Motor neuron (in vitro differentiated cells): Measurements from ENCODE around the gene TMEM91. TPM values are rescaled to one million over a fixed set of nuclear protein-coding genes. Genes with fewer than 3 reads are reported as not detected.
"Not testable (repeated sequence)": the region's sequence is repeated elsewhere in the genome, so short reads cannot be mapped to it uniquely, and the experiment has no call there.

ENCODE experiments used
- ATAC-seq, 8 experiments: fragments of 200-7000 bp; cut with Tn5 transposase; replicated peaks in 6 of 8; 2 replicates each; pipeline ENCODE4 v1.8.0; 2021; ENCODE audit warnings: mild to moderate bottlenecking in 8 of 8, moderate library complexity in 8 of 8
- H3K27ac ChIP-seq, 2 donors: fragments of 250-450 bp; sonication (Bioruptor Pico); 2 replicates each; pipeline ENCODE4 v1.9.0; 2021; ENCODE audit warnings: antibody characterized with exemption in 2 of 2, mild to moderate bottlenecking in 2 of 2, moderate library complexity in 1 of 2
- H3K4me1 ChIP-seq, 2 donors: fragments of 250-450 bp; sonication (Bioruptor Pico); replicated peaks in 1 of 2; 2 replicates each; pipeline ENCODE4 v1.6.1; 2021; ENCODE audit warnings: antibody characterized with exemption in 2 of 2, mild to moderate bottlenecking in 2 of 2, moderate library complexity in 1 of 2
- H3K4me3 ChIP-seq, 5 donors: fragments of 250-450 bp; sonication (Bioruptor Pico); 2 replicates each; pipeline ENCODE4 v1.9.0; 2021; ENCODE audit warnings: antibody characterized with exemption in 5 of 5, mild to moderate bottlenecking in 5 of 5, moderate library complexity in 4 of 5
- WGBS, 10 experiments: fragments of 450-650 bp; shearing (Covaris generic); methylation state at CpG; one replicate each; pipeline ENCODE4 v1.0.0; 2022; 5-methylcytosine and 5-hydroxymethylcytosine counted together
- in situ Hi-C, 9 experiments: fragments of 400-800 bp; cut with MboI; loops; one replicate each; pipeline ENCODE4 v1.15.0; 2021; ENCODE audit warnings: low sequenced_read_pairs in 9 of 9, low pct_unique_long_range_greater_than_20kb in 2 of 9; ENCODE audit not compliant: unreplicated experiment in 9 of 9
- total RNA-seq, 8 experiments: library from RNA; unstranded; fragments of 300-600 nt; gene quantifications; 2 replicates each; pipeline versions ENCODE4 v1.2.3 to v1.2.4, GENCODE V29; 2022

TMEM91 gene
- total RNA-seq, 8 experiments from 2014 or later: 4.8 to 17.6 (median 6.4) TPM

- Histone ChIP-seq H3K4me3 (no peak overlapping the region), H3K27ac (no peak overlapping the region), H3K4me1 (peaks cover 6 to 7% of the 10 kb centered on the region in 2 donors)
- 75 to 100% (median 87%) methylated on average over 1 to 6 of the region's 11 CpGs; no CpG with 5 or more reads in 4 of the 10 experiments for WGBS, 10 experiments
- in situ Hi-C loops: no loop called here
- ATAC-seq: no peak
Measured at GRCh38 chr19:41356984-41357739, 19.2 kb upstream of the TMEM91 start.

GRCh38 chr19:41357746-41358145 is 18.6 kb upstream of the TMEM91 start:
- WGBS, 10 experiments: 80 to 100% (median 87%) methylated on average over 1 to 3 of the region's 13 CpGs; no CpG with 5 or more reads in 6 of the 10 experiments
- H3K4me3 ChIP-seq: no peak overlapping the region

GRCh38 chr19:41359741-41360140 is 16.6 kb upstream of the TMEM91 start:
- Histone ChIP-seq H3K4me1 (peaks cover under 1 to 5% of the 10 kb centered on the region in 2 donors), H3K4me3 (no peak overlapping the region), H3K27ac (no peak overlapping the region)
- in situ Hi-C loops: no loop called here
- WGBS, 10 experiments: no CpG with 5 or more reads among the region's 1 CpG
- no peak for ATAC-seq

More at GRCh38 chr19:41357746-41358145, 18.6 kb upstream of the TMEM91 start:
- peaks cover 4 to 6% of the 10 kb centered on the region in 2 donors for H3K4me1 ChIP-seq
- in situ Hi-C loops: no loop called here
- no peak overlapping the region for H3K27ac ChIP-seq
- no peak for ATAC-seq

GRCh38 chr19:41362143-41362847 is 14.0 kb upstream of the TMEM91 start:
- peaks cover 4 to 5% of the 10 kb centered on the region in 2 donors for H3K4me1 ChIP-seq
- in situ Hi-C loops: no loop called here
- no peak for ATAC-seq
- H3K4me3 ChIP-seq: no peak overlapping the region
- no peak overlapping the region for H3K27ac ChIP-seq
- 40 to 86% (median 71%) methylated on average over 1 to 7 of the region's 10 CpGs; no CpG with 5 or more reads in 2 of the 10 experiments for WGBS, 10 experiments

- WGBS, 10 experiments: 0 to 50% (median 25%) methylated on average over 1 to 5 of the region's 6 CpGs; no CpG with 5 or more reads in 4 of the 10 experiments
- ATAC-seq: no peak
- H3K4me1 ChIP-seq: peaks cover 4 to 5% of the 10 kb centered on the region in 2 donors
- peak overlapping the region; percentile 78 to 99 (median 91) for H3K4me3 ChIP-seq
- peak overlapping the region; percentile 98 to 99 for H3K27ac ChIP-seq
- in situ Hi-C loops: no loop called here
Measured at GRCh38 chr19:41363371-41363752, 13.0 kb upstream of the TMEM91 start.

- in situ Hi-C loops: no loop called here
- peak; percentile 92 to 98 (median 97) for ATAC-seq
- 0 to 5% (median 0%) methylated on average over 3 to 10 of the region's 56 CpGs for WGBS, 10 experiments
- Histone ChIP-seq H3K4me1 (peaks cover 4 to 5% of the 10 kb centered on the region in 2 donors), H3K4me3 (peak within 1 kb of the TSS; percentile 78 to 99 (median 91)), H3K27ac (peak within 1 kb of the TSS; percentile 98 to 99)
Measured at GRCh38 chr19:41363753-41364523, 12.4 kb upstream of the TMEM91 start, which contains the start of gene B9D2. Gene B9D2, minus strand, starts transcription at chr19:41364149. Its CDS starts 630 bp downstream, at chr19:41363519.

- H3K4me3 ChIP-seq: peak overlapping the region; percentile 78 to 99 (median 91)
- peak in 1 of 8 experiments; percentile 0 for ATAC-seq
- in situ Hi-C loops: no loop called here
- H3K4me1 ChIP-seq: peaks cover 4 to 5% of the 10 kb centered on the region in 2 donors
- WGBS, 10 experiments: 0 to 100% (median 72%) methylated on average over 2 to 12 of the region's 14 CpGs; no CpG with 5 or more reads in 2 of the 10 experiments
- H3K27ac ChIP-seq: peak overlapping the region; percentile 98 to 99
Measured at GRCh38 chr19:41364524-41365391, 11.6 kb upstream of the TMEM91 start.

- Histone ChIP-seq H3K4me1 (peaks cover 4 to 5% of the 10 kb centered on the region in 2 donors), H3K4me3 (no peak overlapping the region), H3K27ac (no peak overlapping the region)
- in situ Hi-C loops: no loop called here
- 100% methylated on average over 1 of the region's 1 CpG; no CpG with 5 or more reads in 9 of the 10 experiments for WGBS, 10 experiments
- ATAC-seq: no peak
Measured at GRCh38 chr19:41366089-41366488, 10.2 kb upstream of the TMEM91 start.

GRCh38 chr19:41367848-41368301 is 8.5 kb upstream of the TMEM91 start:
- peaks cover 4 to 5% of the 10 kb centered on the region in 2 donors for H3K4me1 ChIP-seq
- ATAC-seq: peak in 2 of 8 experiments; percentile 34 to 53
- in situ Hi-C loops: no loop called here
- H3K4me3 ChIP-seq: no peak overlapping the region
- WGBS, 10 experiments: 54 to 97% (median 81%) methylated on average over 1 to 5 of the region's 6 CpGs; no CpG with 5 or more reads in 4 of the 10 experiments
- H3K27ac ChIP-seq: no peak overlapping the region

- no peak for ATAC-seq
- H3K27ac ChIP-seq: no peak overlapping the region
- 100% methylated on average over 1 to 2 of the region's 2 CpGs; no CpG with 5 or more reads in 2 of the 10 experiments for WGBS, 10 experiments
- no peak overlapping the region for H3K4me3 ChIP-seq
- H3K4me1 ChIP-seq: peaks cover 0 to 3% of the 10 kb centered on the region in 2 donors
- in situ Hi-C loops: no loop called here
Measured at GRCh38 chr19:41369769-41370168, 6.6 kb upstream of the TMEM91 start.

GRCh38 chr19:41371119-41371518 is 5.2 kb upstream of the TMEM91 start:
- H3K27ac ChIP-seq, H3K4me3 ChIP-seq, in situ Hi-C loops, H3K4me1 ChIP-seq, ATAC-seq: not testable (repeated sequence)
- WGBS, 10 experiments: 100% methylated on average over 2 of the region's 5 CpGs; no CpG with 5 or more reads in 9 of the 10 experiments

- 67 to 100% (median 97%) methylated on average over 1 to 8 of the region's 8 CpGs; no CpG with 5 or more reads in 3 of the 10 experiments for WGBS, 10 experiments
- H3K4me3 ChIP-seq: no peak overlapping the region
- H3K27ac ChIP-seq: no peak overlapping the region
- in situ Hi-C loops: no loop called here
- H3K4me1 ChIP-seq: no peaks in the 10 kb centered on the region
- no peak for ATAC-seq
Measured at GRCh38 chr19:41371541-41371940, 4.8 kb upstream of the TMEM91 start.
